Iris pigment epithelial cell (primary cell): ENCODE results near the gene C5orf46.
"Not testable (repeated sequence)": the region's sequence is repeated elsewhere in the genome, so short reads cannot be mapped to it uniquely, and the experiment has no call there.

Experiments
- DNase-seq: peaks from one replicate; pipeline ENCODE4 v3.0.0-alpha.2; 2011; ENCODE audit warnings: low read depth

The C5orf46 gene

DNA sequence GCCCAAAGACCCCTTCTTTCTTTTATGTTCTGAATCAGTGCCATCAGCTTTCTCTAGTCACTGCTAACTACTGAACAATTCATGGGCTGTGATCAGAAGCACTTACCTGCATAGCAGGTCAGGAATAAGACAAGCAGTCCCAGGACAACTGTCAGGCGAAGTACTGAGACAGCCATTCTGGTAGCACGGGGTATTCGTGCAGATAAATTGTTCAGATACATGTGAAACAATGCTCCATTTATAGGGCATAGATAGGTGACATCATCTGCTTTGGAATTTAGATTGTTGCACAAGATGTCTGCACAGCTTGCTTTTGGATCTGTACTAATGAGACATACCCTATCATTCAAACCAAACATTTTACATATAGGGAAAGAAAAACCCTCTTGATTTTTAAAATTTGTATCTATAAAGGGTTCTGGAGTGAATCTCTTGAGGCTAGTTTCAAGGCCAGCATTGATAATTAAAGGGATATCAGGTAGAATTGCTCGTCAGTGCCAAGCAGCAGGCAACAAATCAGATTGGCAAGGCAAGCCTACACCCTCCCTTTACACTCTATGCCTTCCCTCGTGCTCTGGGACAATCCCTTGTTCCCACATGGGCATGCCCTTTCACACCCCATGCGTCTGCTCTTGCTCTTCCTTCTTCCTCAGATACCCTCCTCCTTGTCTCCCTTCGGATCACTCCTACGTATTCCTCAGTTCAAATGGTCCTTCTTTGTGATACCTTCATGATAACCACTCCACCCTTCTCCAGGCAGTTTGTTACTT, at the start of gene C5orf46:
Gene C5orf46 (minus strand): TSS at position 213 of the 770 bp plus-strand sequence. CDS start 37 bp downstream, at position 176.
- peak; percentile 85 for DNase-seq

DNA sequence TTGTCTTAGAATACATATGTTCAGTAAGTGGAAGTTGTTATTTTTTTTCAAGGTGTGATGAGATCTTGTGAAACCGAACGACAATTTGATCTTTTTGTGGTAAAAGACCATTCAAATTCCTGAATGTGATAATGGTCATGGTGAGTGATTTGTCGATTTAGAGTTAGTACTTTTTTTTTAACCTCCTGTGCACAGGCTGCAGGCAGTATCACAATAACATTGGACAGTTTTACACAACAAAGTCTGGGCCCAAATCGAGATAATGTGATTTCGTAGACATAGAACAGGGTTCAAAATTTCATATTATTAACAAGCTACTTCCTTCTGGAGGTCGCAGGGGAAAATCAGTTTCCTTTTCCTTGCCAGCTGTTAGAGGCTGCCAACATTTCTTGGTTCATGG, 48.6 kb upstream of the C5orf46 start:
- no peak for DNase-seq

DNA sequence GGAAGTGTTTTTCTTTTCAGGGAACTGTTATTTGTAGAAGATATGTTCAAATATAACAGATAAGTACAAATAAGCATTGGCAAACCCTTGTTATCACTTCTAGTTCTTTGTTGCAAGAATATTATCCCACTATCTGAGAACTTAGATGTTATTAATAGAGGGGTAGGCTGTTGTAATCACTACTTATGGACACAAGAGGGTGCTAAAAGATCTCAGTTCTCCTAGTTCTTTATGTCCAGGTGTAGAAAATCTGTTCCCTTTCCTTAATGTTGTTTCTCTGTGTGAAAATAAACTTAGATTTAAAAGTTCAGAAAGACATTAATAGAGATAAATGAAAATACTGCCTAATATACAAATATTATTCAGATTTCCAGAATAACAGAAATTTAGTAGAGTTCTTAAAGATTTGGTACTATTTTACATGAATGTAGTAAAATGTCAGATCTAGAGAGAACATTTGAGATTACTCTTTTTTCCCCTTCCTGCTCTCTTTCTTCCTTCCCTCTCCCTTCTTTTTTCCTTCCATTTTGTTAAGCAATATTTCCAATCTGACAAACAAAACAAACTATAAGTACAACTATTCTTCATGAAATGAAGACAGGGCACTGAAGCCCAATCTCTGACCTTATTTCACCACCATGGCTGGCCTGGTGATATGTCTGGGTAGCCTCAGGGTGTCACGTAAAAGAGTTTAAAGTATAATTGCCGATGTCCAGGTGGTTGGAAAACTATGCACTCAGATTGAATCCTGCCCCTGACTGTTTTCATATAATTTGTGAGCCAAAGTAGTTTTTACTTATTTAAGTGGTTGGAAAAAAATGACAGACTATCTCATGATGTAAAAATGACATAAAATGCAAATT, 43.6 kb upstream of the C5orf46 start:
- peak; percentile 48 for DNase-seq

DNA sequence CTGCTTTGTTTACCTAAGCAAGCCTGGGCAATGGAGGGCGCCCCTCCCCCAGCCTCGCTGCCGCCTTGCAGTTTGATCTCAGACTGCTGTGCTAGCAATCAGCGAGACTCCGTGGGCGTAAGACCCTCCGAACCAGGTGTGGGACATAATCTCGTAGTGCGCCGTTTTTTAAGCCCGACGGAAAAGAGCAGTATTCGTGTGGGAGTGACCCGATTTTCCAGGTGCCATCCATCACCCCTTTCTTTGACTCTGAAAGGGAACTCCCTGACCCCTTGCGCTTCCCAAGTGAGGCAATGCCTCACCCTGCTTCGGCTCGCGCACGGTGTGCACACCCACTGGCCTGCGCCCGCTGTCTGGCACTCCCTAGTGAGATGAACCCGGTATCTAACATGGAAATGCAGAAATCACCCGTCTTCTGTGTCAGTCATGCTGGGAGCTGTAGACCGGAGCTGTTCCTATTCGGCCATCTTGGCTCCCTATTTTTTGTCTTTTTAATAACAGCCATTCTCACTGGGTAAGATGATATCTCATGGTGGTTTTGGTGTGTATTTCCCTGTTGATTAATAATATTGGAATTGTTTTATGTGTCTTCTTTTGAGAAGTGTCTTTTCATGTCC, 40.4 kb upstream of the C5orf46 start:
- not testable (repeated sequence) for DNase-seq

DNA sequence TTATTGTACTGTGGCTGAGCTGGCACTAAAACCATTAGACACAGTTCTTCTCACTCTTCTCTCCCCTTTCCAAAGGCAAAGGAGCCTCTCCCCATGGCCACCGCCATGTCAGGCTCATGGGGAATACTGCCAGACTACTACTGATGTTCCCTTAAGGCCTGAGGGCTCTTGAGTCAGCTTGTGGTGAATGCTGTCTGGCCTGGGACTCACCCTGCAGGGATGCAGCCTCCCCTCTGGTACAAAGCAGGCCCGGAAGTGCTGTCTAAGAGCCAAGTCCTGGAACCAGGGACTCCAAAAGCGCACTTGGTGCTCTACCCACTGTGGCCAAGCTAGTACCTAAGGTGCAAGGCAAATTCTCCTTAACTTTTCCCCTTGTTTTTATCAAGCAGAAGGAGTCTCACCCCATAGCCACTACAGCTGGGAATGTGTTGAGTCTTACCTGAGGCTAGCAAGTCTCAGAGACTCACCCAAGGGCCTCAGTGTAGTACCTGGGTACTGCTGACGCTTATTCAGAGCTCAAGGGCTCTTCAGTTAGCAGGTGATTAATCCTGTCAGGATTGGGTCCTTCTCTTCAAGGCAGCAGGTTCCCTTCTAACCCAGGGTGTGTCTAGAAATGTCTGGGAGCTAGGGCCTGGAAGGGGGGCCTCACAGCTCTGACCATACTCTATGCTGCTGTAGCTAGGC, 33.2 kb upstream of the C5orf46 start:
- DNase-seq, result peak; percentile 41

DNA sequence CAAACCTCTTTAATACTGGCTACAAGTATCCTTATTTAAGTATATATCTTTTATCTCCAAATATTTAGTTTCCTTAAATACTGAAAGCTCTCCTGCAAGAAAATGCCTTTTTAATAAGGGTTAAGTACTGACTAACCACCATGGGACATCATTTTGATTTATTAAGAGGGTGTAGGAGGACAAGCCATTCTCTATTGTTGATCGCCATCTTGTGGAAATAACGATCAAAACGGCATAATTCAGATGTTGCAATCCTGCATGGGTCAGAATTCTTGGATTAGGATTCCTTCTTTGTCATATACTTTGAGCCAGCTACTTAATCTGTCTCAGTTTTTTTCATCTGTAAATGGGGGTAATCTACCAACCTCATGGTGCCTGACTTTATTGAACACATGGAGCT, 28.7 kb upstream of the C5orf46 start:
- peak; percentile 79 for DNase-seq

DNA sequence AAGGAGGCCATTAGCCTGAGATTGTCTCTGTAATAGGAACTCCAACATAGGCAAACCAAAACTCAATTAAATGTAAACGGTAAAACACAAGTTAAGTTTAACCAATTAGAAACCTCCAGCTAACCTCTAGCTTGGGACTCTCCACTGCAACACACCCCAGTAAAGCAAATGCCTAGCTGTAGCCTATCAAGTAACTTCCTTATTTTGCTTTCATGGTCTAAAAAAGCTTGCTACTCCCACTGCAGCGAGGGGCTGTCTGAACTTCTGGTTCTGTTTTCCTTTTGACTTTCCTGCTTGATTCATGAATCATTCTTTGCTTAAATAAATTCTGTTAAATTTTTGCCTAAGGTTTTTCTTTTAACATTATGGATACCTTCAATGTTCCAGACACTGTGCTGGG, 24.4 kb upstream of the C5orf46 start:
- no peak for DNase-seq

DNA sequence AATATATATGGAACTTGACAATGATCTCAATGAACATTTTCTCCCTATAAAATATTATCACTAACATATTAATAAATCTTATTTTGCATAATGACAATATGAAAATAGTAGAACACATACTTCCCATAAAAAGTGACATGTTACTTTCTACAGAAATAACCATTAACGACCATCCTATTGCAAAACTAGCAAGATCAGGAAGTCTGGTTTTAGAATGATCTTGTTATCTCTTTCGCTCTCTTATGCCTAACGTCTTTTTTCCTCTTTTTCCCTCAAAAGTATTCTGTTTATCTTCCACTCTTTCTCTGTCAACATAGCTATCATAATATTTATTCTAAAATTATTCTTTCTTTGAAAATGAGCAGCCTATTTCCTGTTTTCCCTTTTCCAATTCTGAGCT, 21.6 kb upstream of the C5orf46 start:
- no peak for DNase-seq

DNA sequence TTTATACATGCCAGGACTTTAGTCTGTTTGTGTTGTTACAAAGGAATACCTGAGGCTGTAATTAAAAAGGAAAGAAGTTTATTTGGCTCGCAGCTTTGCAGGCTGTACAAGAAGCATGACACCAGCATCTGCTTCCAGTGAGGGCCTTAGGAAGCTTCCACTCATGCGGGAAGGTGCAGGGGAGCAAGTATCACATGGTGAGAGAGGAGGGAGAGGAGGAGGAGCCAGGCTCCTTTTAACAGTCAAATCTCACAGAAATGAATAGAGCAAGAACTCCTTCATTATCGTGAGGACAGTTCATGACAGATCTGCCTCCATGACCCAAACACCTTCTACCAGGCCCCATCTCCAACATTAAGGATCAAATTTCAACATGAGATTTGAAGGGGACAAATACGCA, 18.7 kb upstream of the C5orf46 start:
- DNase-seq, result no peak

DNA sequence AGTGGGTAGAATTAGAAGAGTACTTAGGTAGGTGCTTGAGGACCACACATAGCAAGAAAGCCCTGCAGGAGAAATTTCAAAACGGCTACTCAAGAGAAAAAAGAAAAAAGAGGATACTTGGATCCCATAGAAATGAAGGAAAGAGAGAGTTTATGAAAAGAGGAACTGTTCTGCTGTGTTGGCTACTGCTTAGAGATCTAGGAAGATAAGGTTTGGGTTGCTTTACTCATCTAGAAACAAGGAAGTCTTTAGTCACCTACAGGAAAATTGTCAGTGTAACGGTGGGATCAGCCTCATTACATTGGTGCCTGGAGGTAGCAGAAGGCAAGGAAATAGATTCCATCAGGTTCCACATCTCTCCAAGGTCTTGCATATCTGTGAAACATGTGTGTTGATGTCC, 14.8 kb upstream of the C5orf46 start:
- DNase-seq, result no peak

DNA sequence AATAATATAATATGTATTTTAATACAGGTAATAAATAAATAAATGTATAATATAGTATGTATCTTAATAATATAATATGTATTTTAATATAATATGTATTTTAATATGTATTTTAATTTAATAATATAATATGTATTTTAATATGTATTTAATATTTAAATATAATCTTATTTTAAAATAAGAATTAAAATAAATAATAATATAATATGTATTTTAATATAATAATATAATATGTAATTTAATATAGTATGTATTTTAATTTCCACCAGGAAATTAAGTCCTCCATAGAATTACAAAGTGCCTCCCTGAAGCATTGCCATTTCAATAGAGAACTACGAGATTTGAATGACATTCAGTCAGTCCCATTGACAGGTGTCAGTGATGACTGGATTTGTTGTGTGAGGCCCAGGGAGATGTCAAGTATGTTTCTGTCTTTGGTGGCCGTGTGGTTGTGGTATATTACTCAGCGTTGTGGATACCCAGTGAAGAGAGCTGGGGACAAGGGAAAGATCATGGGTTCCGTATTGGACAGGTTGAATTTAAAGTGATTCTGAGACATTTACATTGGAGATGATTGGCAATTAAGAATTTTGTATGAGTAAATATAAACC, 14.2 kb upstream of the C5orf46 start:
- no peak for DNase-seq

DNA sequence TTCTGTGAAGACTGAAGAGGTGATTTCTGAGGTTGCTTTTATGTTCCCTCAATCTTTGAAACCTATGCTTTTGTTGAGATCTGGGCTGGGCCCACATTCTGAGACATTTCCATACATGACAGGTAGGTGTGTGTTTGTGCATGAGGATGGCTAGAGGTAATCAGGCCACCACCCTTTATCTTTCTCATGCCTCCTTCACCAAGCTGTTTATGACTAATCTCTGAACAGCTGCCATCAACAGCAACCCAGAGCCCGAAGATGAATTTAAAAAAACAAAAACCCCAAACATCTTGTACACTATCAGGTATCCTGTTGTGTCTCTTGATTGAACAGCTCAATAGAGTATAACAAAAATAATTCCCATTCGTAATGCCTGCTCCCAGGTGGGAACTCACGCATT, 12.6 kb upstream of the C5orf46 start:
- no peak for DNase-seq

DNA sequence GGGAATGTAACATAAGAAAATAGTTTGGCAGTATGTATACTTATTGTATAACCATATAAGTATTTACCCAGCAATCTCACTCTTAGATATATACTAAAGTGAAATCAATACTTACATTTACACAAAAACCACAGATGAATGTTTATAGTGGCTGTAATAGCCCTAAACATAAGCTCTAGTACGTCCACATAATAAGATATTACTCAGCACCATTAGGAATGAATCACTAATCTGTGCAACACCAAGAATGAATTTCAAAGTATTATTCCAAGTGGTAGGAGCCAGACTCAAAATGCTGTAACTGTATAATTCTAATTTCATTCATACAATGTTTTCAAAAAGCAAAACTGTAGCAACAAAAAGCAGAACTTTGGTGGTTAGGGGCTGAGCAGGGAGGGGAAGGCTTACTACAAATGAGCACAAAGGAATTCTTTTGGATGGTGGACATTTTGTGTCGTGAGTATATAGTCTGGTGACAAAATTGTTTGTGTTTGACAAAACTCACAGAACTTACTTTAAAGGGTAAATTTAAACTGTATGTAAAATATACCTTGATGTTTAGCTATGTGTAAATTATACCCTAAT, 11.9 kb upstream of the C5orf46 start:
- DNase-seq, result peak; percentile 72

DNA sequence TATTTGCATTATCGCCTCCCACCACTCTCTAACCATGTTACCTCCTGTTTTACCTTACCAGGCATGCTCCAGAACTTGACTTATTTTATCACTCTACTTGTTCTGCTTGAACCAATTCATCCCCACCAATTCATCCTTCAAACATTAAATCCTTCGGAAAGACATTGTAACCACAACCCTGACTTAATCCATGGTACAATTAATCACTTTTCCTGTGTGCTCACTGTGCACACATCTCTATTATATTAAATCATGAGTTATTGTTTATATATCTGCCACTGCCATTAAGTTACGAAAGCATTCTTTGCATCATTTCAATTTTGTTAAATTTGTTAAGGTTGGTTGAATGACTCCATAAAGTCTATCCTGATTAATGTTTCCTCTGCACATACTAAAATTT, 7.4 kb upstream of the C5orf46 start:
- DNase-seq, result peak; percentile 79

DNA sequence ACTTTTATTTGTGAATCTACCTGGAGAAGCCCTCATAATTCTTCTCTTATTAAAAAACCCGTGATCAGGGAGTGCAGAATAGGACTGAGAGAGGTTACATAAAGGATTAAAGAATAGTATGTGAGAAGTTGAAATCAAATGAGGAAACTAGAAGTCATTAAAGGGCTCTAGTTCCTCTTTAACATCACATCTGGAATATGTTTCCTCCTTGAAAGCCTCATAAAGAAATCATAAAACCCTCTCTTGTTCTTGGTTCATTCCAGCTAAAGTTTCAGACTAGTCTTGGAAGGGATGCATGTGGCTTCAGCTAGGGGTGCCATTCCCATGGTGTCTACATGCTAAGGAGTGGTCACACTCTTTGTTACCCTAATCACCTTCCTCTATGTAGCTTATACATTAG, 5.7 kb upstream of the C5orf46 start:
- no peak for DNase-seq

DNA sequence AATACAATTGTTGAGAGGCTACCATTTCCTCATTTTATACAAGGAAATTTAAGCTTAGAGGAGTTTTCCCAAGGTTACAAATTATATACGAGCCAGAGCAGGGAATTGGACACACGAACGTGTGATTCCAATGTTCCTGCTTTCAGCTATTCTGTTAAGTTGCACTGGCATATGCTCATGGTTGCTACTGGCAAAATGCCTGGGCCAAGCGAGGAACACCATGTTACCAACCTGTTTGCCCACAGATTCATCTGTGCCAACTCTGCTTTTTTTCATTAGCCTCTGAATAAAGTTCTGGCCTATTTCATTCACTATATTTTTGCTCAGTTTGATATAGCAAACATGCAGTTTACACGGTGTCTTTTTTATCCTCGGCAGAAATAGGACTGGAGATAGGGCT, 5.1 kb upstream of the C5orf46 start:
- no peak for DNase-seq

DNA sequence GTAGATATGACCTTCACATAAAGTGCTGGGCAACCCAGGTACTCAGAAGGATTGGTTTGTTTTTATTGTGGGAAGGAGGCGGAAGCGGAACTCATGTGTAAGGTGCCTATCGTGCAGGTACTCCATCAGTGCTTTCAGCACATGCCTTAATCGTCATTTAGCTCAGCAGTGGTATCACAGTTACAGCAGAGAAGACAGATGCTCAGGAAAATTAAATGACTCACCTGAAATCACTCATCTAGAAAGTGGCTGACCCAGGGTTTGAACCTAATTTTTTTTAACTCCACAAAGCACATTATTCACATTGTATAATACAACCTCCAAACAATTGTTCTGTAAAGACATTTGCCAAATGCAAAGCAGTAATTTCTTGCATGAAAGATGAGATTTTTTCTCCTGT, 2.2 kb downstream of the C5orf46 start:
- no peak for DNase-seq

DNA sequence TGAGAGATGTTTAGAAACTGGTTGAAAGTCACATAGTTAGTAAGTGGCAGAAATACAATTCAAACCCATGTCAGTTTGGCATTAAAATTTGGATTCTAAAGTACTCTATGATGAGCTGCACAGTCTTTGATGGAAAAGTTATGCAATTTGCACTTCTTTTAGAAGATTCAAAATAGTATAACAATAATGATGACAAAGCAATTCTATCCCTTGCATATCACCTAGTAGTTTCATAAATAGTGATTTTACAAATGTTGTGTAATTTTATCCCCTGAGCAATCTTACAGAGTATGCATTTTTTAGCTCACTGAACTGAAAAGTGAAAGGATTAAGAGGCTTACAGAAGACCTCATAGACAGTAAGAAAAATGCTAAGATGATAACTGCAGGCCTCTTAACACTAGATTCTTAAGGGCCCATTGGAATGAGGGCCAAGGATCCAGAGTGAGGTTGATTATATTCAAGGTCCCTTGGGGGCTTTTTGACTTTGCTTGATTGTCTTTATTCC, 3.7 kb downstream of the C5orf46 start:
- peak; percentile 87 for DNase-seq

DNA sequence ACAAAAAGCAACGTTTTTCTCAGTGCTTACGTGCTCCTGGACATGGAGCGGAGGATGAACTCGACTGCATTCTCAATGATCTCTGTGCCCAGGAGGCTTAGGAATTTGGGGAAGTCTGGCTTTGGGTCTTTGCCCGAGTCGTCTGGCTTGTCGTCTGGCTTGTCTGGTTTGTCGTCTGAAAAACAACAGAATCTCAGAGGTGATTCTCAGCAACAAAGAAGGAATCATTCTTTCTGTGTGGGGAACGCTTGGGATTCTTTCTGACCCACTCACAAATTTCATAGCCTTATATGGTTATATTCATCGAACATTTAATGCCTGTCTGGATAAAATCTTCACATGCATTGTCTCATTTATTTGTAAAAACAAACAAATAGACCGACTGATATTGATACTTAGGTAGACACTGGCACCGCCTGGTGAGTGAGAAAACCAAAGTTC, 4.7 kb downstream of the C5orf46 start:
- peak; percentile 80 for DNase-seq

DNA sequence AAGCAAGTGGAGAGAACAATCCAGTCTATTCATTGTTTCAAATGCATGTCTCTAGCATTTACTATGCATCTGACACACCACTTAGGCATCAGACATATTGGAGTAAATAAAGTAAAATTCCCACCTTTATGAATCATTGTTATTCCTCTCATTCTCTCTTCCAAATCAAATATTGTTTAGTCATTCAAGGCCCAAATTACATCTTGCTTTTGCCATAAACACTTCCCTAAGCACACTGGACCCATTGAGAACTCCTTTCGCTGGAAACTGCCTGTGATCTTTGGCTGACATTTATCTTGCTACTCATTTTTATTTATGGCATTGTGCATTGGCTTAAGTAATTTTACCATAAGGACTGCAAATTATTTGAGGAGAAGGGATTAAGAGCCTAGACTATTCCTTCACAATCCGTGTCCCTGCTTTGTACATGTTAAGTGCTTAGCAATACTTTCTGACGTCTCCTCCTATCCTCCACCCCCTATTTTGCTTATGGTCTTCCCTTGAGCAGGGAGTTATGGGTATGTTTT, 7.4 kb downstream of the C5orf46 start:
- peak; percentile 51 for DNase-seq

DNA sequence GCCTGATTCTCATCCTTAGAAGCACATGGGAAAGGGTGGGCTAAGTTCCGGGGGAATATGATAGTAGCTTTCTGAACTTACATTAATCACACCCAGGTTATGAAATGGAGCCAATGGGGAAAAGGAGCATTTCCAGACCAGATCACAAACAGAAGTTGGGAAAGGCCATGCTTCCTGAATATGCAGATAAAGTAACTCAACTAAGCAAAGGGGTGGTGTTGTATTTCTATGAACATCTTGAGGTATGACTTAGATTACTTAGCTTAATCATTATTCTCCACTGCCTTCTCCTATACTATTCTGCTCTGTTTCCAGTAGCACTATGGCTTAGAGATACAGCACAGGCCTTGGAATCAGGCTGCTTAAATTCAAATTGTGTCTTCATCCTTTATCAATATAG, 10.5 kb downstream of the C5orf46 start:
- DNase-seq, result no peak
